ENCODE results near the gene MAP6D1.

The MAP6D1 gene

DNA sequence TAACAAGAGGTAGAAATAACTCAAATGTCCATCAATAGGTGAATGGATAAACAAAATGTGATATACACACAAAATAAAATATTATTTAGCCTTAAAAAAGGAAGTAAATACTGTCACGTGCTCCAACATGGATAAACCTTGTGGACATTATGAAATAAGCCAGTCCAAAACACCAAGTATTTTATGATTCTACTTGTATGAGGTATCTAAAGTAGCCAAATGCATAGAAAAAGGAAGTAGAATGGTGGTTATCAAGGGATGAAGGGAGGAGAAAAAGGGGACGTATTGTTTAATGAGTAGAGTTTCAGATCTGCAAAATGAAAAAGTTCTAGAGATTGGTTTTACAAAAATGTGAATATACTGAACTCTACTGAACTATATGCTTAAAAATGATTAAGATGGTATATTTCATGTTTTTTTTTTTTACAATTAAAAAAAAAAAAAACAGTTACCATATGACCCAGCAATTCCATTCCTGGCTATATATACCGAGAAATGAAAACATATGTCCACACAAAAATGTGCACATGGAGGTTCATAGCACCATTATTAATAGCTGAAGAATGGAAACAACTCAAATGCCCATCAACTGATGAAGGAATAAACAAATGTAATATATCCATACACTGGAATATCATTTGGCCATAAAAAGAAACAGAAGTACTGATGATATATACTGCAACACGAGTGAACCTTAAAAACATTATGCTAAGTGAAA, 29.1 kb upstream of the MAP6D1 start:
- no peak for TF ChIP-seq CTCF (conservative IDR thresholded peaks at IDR 0.05; ENCODE audit: low read depth, low read length)
- DNase-seq (ENCODE audit: low read depth): no peak
- H3K4me3 ChIP-seq (ENCODE audit: low read depth, low read length): no peak overlapping the region

GRCh38 chr3:183845608-183846288, 20.4 kb upstream of the MAP6D1 start:
- peak; percentile 16 for DNase-seq (ENCODE audit: low read depth)
- no peak for TF ChIP-seq CTCF (conservative IDR thresholded peaks at IDR 0.05; ENCODE audit: low read depth, low read length)
- no peak overlapping the region for H3K4me3 ChIP-seq (ENCODE audit: low read depth, low read length)

DNA sequence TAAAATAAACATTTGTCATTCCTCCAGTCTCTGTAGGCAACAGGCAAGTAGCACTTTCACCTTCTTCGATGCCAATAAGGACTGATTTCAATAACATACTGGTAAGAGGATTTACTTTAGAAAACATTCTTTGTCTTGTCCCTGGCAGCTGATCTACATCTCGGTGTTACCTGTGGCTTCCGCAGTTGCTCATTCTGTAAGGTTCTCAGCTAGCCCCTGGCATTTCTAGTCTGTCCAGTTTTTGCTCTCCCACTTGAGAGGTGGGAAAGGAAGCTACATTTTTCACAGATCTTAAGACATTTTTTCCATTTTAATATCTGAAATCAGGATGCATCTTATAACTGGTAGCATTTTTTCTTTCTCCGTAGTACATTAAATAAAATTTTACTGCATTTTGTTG, 19.7 kb upstream of the MAP6D1 start:
- no peak for TF ChIP-seq CTCF (conservative IDR thresholded peaks at IDR 0.05; ENCODE audit: low read depth, low read length)
- DNase-seq (ENCODE audit: low read depth): no peak
- H3K4me3 ChIP-seq (ENCODE audit: low read depth, low read length): no peak overlapping the region

DNA sequence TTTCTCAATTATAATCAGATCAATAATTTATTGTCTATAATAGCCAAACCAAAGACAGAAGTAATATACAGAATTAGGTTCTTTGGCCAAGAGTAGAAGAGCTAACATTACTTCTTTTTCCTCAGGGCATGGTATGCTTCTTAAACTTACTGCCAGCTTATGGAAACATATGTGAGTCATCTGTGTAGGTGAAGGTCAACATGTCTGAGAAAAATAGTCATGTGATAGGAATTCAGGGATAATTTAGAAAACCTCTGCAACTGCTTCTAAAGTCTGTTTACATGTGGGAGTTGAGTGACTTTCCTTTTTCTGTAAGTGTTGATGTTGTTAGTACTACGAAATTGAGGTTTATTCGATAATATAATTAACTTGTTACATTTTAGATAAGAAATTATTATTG, 19.2 kb upstream of the MAP6D1 start:
- DNase-seq (ENCODE audit: low read depth): peak; percentile 87
- no peak for TF ChIP-seq CTCF (conservative IDR thresholded peaks at IDR 0.05; ENCODE audit: low read depth, low read length)
- H3K4me3 ChIP-seq (ENCODE audit: low read depth, low read length): no peak overlapping the region

DNA sequence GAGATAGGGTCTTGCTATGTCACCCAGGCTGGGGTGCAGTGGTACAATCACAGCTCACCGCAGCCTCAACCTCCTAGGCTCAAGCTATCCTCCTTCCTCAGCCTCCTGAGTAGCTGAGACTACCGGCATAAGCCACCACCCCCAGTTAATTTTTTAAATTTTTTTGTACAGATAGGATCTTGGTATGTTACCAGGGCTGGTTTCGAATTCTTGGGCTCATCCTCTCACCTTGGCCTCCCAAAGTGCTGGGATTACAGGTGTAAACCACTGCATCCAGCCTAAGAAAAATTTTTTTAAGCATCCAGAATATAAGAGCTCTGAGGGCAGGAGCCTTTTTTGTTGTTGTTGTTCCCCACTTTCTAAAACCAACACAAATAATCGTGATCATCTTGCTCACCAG, 14.4 kb upstream of the MAP6D1 start:
- no peak overlapping the region for H3K4me3 ChIP-seq (ENCODE audit: low read depth, low read length)
- DNase-seq (ENCODE audit: low read depth): no peak
- TF ChIP-seq CTCF (conservative IDR thresholded peaks at IDR 0.05; ENCODE audit: low read depth, low read length): no peak

DNA sequence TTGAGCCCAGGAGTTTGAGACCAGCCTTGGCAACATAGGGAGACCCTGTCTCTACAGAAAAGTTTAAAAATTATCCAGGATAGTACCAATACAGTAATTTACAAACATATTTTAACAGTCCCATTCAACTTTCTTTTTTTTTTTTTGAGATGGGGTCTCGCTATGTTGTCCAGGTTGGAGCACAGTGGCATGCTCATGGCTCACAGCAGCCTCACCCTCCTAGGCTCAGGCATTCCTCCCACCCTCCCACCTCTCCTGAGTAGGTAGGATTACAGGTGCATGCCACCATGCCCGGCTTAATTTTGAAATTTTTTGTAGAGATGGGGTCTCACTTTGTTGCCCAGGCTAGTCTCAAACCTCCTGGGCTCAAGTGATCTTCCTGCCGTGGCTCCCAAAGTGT, 12.5 kb upstream of the MAP6D1 start:
- no peak overlapping the region for H3K4me3 ChIP-seq (ENCODE audit: low read depth, low read length)
- DNase-seq (ENCODE audit: low read depth): no peak
- no peak for TF ChIP-seq CTCF (conservative IDR thresholded peaks at IDR 0.05; ENCODE audit: low read depth, low read length)

- DNase-seq (ENCODE audit: low read depth): no peak
- no peak overlapping the region for H3K4me3 ChIP-seq (ENCODE audit: low read depth, low read length)
- no peak for TF ChIP-seq CTCF (conservative IDR thresholded peaks at IDR 0.05; ENCODE audit: low read depth, low read length)
Measured at GRCh38 chr3:183837390-183837789, 12.0 kb upstream of the MAP6D1 start.

Data from choroid plexus epithelial cell (primary cell).